Gastrocnemius medialis (tissue), 4 donors: ENCODE results near the gene KNDC1. TPM values are rescaled to one million over a fixed set of nuclear protein-coding genes. Genes with fewer than 3 reads are reported as not detected.

Source experiments
- ATAC-seq, 2 donors: fragments of 150-250 bp; one replicate each; pipeline ENCODE4 v1.9.1; 2016
- DNase-seq, 2 donors: peaks; one replicate each; pipeline ENCODE4 v3.0.0-alpha.2; 2019
- H3K27ac ChIP-seq, 4 donors: fragments of 200-600 bp; sonication (generic); 1 replicate in 1 of 4; 2 replicates in 3 of 4; pipeline ENCODE4 v1.5.1; 2016 to 2018; ENCODE audit warnings: mild to moderate bottlenecking in 2 of 4, moderate library complexity in 1 of 4
- H3K27me3 ChIP-seq, 3 donors: fragments of 200-600 bp; sonication (generic) in 2 of 3; 1 replicate in 1 of 3; 2 replicates in 2 of 3; pipeline versions ENCODE4 v1.5.1 to v1.6.0; 2016 to 2019; ENCODE audit warnings: mild to moderate bottlenecking in 1 of 3, moderate library complexity in 1 of 3
- H3K36me3 ChIP-seq, 2 donors: fragments of 200-600 bp; sonication (generic) in 1 of 2; one replicate each; pipeline ENCODE4 v1.5.1; 2017 to 2018
- H3K4me1 ChIP-seq, 2 donors: fragments of 200-600 bp; sonication (generic) in 1 of 2; one replicate each; pipeline ENCODE4 v1.5.1; 2016 to 2017; ENCODE audit warnings: mild to moderate bottlenecking in 2 of 2
- H3K4me3 ChIP-seq, 4 donors: fragments of 200-600 bp; sonication (generic) in 3 of 4; 1 replicate in 1 of 4; 2 replicates in 3 of 4; pipeline ENCODE4 v1.5.1; 2016 to 2019; ENCODE audit warnings: mild to moderate bottlenecking in 2 of 4
- H3K9me3 ChIP-seq, 3 donors: fragments of 200-600 bp; sonication (generic) in 2 of 3; 1 replicate in 1 of 3; 2 replicates in 2 of 3; pipeline ENCODE4 v1.5.1; 2016 to 2019
- POLR2A ChIP-seq, 2 donors: fragments of 450-650 bp; IDR thresholded peaks; one replicate each; pipeline ENCODE4 v1.6.1; 2017; ENCODE audit warnings: antibody characterized with exemption in 2 of 2, mild to moderate bottlenecking in 2 of 2, moderate library complexity in 2 of 2
- in situ Hi-C, 4 donors: fragments of 200-750 bp; cut with MboI; loops; one replicate each; pipeline versions ENCODE4 v1.15.0 to v1.8.0; 2017; ENCODE audit warnings: low sequenced_read_pairs in 4 of 4
- intact Hi-C: fragments of 100-400 bp; cut with DNase I; formaldehyde crosslinking; loops from one replicate; pipeline ENCODE4 v1.15.1; 2023; ENCODE audit warnings: low total_unique reads
- total RNA-seq, 4 donors: library from RNA; depleted of rRNA; stranded (reverse); fragments of >200 nt; gene quantifications; one replicate each; pipeline versions ENCODE4 v1.1.0 to v1.2.3, GENCODE V29; 2016
- TF ChIP-seq, protein P1 (sequence below), 5 experiments: fragments of 450-650 bp in 3 of 5; fragments of 200-600 bp in 2 of 5; sonication (generic) in 2 of 5; IDR thresholded peaks in 4 of 5; conservative IDR thresholded peaks in 1 of 5; 1 replicate in 4 of 5; 2 replicates in 1 of 5; pipeline ENCODE4 v1.5.1; 2016 to 2019; ENCODE audit warnings: antibody characterized with exemption in 5 of 5, mild to moderate bottlenecking in 3 of 5, moderate library complexity in 3 of 5

Gene KNDC1
- total RNA-seq, 4 donors from 2014 or later, result 0.04 to 0.13 TPM; not detected in 2

- in situ Hi-C loops, result no loop called here
- ATAC-seq (no peak), DNase-seq (no peak)
- Histone ChIP-seq H3K27ac (no peak overlapping the region), H3K27me3 (peaks cover 0 to 2% (median 0%) of the 10 kb centered on the region in 3 donors), H3K36me3 (no peaks in the 10 kb centered on the region), H3K4me3 (no peak overlapping the region), H3K9me3 (no peaks in the 10 kb centered on the region), H3K4me1 (peaks cover 6 to 14% of the 10 kb centered on the region in 2 donors)
- intact Hi-C loops, result no loop called here
- no peak for TF ChIP-seq POLR2A (IDR thresholded peaks at IDR 0.05)
- TF ChIP-seq, protein P1, sequence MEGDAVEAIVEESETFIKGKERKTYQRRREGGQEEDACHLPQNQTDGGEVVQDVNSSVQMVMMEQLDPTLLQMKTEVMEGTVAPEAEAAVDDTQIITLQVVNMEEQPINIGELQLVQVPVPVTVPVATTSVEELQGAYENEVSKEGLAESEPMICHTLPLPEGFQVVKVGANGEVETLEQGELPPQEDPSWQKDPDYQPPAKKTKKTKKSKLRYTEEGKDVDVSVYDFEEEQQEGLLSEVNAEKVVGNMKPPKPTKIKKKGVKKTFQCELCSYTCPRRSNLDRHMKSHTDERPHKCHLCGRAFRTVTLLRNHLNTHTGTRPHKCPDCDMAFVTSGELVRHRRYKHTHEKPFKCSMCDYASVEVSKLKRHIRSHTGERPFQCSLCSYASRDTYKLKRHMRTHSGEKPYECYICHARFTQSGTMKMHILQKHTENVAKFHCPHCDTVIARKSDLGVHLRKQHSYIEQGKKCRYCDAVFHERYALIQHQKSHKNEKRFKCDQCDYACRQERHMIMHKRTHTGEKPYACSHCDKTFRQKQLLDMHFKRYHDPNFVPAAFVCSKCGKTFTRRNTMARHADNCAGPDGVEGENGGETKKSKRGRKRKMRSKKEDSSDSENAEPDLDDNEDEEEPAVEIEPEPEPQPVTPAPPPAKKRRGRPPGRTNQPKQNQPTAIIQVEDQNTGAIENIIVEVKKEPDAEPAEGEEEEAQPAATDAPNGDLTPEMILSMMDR (IDR thresholded peaks at IDR 0.05 in 4 of 5, conservative IDR thresholded peaks at IDR 0.05 in 1 of 5), result no peak
Measured at GRCh38 chr10:133255323-133255722, 95.3 kb downstream of the KNDC1 start.

DNA sequence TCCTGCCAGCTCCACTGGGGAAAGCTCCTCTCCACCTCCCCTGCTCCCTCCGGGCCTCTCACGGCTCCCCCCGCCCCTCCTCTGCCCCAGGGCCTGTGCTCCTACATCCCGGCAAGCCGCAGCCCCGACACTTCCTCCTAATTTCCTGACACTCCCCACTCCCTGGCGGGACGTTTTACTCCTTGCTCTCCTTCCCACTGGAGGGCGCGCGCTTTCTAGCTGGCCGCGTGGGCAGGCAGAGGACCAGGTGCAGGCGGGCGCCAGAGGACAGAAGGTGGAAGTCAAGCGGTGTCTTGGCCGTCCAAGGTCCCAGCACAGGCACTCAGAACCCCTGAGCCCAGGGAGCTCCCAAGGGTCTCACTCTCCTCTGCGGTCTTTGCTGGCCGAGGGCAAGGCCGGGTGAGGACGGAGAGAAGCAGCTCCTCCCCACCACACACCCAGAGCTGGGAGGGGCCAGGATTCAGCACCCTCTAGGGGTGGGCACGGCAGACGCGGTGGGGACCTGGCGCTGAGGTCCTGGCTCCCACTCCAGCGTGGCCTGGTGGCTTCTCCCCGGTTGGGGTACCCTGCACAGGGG lies 97.6 kb downstream of the KNDC1 start:
- Histone ChIP-seq H3K4me3 (peak overlapping the region in 3 of 4 donors; percentile 32 to 37 (median 34)), H3K27me3 (no peaks in the 10 kb centered on the region), H3K9me3 (no peaks in the 10 kb centered on the region), H3K36me3 (no peaks in the 10 kb centered on the region), H3K27ac (no peak overlapping the region), H3K4me1 (peaks cover 21 to 26% of the 10 kb centered on the region in 2 donors)
- no peak for ATAC-seq
- peak; percentile 33 to 35 for DNase-seq
- TF ChIP-seq, protein P1 (IDR thresholded peaks at IDR 0.05 in 4 of 5, conservative IDR thresholded peaks at IDR 0.05 in 1 of 5), result peak in 2 of 5 experiments; percentile 30 to 40
- no peak for TF ChIP-seq POLR2A (IDR thresholded peaks at IDR 0.05)
- in situ Hi-C loops (no loop called here), intact Hi-C loops (no loop called here)

- Histone ChIP-seq H3K27me3 (no peaks in the 10 kb centered on the region), H3K27ac (peak overlapping the region in 3 of 4 donors; percentile 7 to 57 (median 19)), H3K4me1 (peaks cover 22 to 27% of the 10 kb centered on the region in 2 donors), H3K4me3 (no peak overlapping the region), H3K36me3 (no peaks in the 10 kb centered on the region), H3K9me3 (no peaks in the 10 kb centered on the region)
- no peak for DNase-seq
- intact Hi-C loops (no loop called here), in situ Hi-C loops (no loop called here)
- no peak for TF ChIP-seq POLR2A (IDR thresholded peaks at IDR 0.05)
- TF ChIP-seq, protein P1 (IDR thresholded peaks at IDR 0.05 in 4 of 5, conservative IDR thresholded peaks at IDR 0.05 in 1 of 5), result no peak
- no peak for ATAC-seq
Measured at GRCh38 chr10:133258066-133258817, 98.2 kb downstream of the KNDC1 start.

- Histone ChIP-seq H3K4me3 (no peak overlapping the region), H3K36me3 (no peaks in the 10 kb centered on the region), H3K27me3 (no peaks in the 10 kb centered on the region), H3K27ac (peak overlapping the region; percentile 7 to 57 (median 36)), H3K4me1 (peaks cover 22 to 27% of the 10 kb centered on the region in 2 donors), H3K9me3 (no peaks in the 10 kb centered on the region)
- peak; percentile 9 to 15 for ATAC-seq
- intact Hi-C loops, result no loop called here
- DNase-seq, result peak; percentile 55 to 78
- in situ Hi-C loops, result no loop called here
- TF ChIP-seq POLR2A (IDR thresholded peaks at IDR 0.05), result peak in 1 of 2 donors; percentile 21
- TF ChIP-seq, protein P1 (IDR thresholded peaks at IDR 0.05 in 4 of 5, conservative IDR thresholded peaks at IDR 0.05 in 1 of 5), result no peak
Measured at GRCh38 chr10:133258818-133259601, 99.0 kb downstream of the KNDC1 start.
